Sciatic nerve (tissue), 2 donors: ENCODE measurements around the gene SULT1C3. TPM values are rescaled to one million over a fixed set of nuclear protein-coding genes. Genes with fewer than 3 reads are reported as not detected.

Experiments used
- ATAC-seq: fragments of 200-7000 bp; cut with Tn5 transposase; one replicate; pipeline ENCODE4 v1.9.1; 2020; ENCODE audit warnings: mild to moderate bottlenecking, moderate library complexity
- DNase-seq: peaks from one replicate; pipeline ENCODE4 v3.0.0-alpha.2; 2020; ENCODE audit warnings: low spot score
- intact Hi-C: fragments of 100-400 bp; cut with DNase I; formaldehyde crosslinking; loops from one replicate; pipeline ENCODE4 v1.14.2; 2022
- total RNA-seq: library from RNA; stranded (reverse); fragmentation: NEBNext Ultra II Directional; extraction: Animal tissue kit (Norgen Biotek cat#: 25700); gene quantifications from one replicate; pipeline ENCODE4 v1.2.1, GENCODE V29; 2021
- donor health status: DM: no; HTN: no; CAD: no.
- donor health status: DM: no; HTN: no; CAD: no.

Gene SULT1C3
- not detected for total RNA-seq

DNA sequence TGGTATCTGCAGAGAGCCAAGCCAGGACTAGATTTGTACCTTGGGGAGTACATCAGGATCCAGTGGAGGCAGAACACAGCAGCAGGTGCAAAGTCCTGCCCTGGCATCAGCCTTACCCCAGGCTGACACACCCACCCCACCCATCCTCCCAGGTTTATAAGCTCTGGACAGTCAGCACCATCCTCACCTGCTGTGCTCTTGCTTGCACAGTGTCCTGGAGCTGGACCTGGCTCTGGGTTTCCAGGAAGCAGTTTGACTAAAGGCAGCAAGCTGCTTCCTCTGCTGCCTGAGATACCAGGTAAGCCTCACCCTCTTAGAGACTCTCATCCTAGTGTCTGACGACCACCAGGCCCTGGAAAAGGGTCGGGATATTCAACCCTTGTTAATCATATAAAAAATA lies at the start of gene SULT1C3:
TSS of gene SULT1C3 (plus strand) at position 183 of the 400 bp plus-strand sequence. CDS start 7,227 bp downstream, outside the sequence.
- no peak for ATAC-seq
- DNase-seq = no peak
- intact Hi-C loops = no loop called here

- no peak for ATAC-seq
- intact Hi-C loops = no loop called here
- DNase-seq = no peak
These were observed 46.5 kb upstream of the SULT1C3 start for GRCh38 chr2:108193251-108193650.

GRCh38 chr2:108194409-108195132 lies 45.2 kb upstream of the SULT1C3 start:
- intact Hi-C loops = no loop called here
- no peak for ATAC-seq
- DNase-seq = no peak

DNA sequence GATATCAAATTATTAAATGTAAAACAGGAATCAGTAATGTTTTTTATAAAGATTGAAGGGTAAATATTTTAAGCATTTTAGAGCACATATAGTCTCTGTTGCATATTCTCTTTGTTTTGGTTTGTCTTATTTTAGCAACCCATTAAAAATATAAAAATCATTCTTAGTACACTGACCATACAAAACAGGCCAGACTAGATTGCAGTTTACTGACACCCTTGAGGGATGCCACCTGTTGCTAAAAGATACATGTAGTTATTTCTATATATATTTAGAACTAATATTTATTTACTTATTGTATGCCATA lies 44.7 kb upstream of the SULT1C3 start:
- ATAC-seq = no peak

DNA sequence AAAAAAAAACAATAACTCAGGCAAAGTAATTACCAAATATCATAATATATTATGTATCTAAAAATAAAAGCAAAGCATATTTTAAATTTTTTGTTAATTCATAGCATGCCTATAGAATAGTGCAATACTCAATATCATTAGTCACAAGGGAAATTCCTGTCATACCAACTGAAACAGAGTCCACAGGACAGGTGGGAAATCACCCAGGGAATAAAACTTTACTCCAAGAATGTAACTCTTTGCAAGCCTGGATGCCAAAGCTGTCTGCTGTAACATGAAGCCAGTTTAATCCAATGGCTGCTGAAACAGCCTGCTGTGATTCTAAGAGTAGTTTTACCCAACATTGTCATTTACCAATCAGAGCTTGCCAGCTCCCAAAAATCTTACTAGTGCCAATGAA lies 40.0 kb upstream of the SULT1C3 start:
- intact Hi-C loops = no loop called here
- DNase-seq = no peak
- no peak for ATAC-seq

More for the DNA sequence above, 44.7 kb upstream of the SULT1C3 start:
- intact Hi-C loops = no loop called here
- DNase-seq = no peak

GRCh38 chr2:108200569-108200968 lies 39.2 kb upstream of the SULT1C3 start:
- ATAC-seq (no peak), DNase-seq (no peak)
- intact Hi-C loops = no loop called here

GRCh38 chr2:108212671-108213070 lies 27.1 kb upstream of the SULT1C3 start:
- intact Hi-C loops = no loop called here
- ATAC-seq (no peak), DNase-seq (no peak)

DNA sequence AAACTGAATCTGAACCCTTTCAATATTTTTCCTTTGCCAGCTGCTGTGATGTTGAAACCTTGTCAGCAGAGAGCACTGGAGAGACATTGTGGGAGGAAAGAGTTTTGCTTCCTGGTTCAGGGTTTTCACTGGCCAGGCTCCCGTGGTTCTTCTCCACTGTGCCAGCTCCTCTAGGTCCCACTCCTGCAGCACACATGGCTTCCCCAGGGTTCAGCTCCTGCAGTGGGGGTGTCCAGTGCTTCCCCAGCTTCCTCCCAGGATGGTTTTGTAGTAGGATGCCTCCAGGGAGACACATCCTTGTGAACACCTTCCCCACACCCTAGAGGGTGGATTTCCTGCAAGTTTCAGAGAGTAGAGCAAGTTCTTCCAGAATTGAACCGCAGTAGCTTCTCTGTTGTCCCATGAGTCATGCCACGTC lies 24.0 kb upstream of the SULT1C3 start:
- peak; percentile 91 for ATAC-seq
- intact Hi-C loops = no loop called here
- DNase-seq = no peak

DNA sequence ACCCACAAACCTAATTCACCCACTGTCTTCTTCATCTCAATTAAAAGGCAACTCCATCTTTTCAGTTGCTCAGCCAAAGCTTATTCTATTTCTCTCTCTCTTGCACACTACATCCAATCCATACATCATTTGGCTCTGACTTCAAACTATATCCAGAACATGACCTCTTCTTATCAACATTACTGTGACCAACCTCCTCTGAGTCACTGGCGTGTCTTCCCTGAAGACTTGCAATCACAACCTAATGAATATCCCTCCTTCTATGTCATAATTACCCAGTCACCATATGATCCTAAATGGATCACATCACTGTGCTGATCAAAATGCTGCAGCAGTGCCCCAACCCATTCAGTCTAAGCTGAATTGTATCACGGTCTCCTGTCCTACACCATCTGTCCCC lies 22.6 kb upstream of the SULT1C3 start:
- DNase-seq (no peak), ATAC-seq (no peak)
- intact Hi-C loops = no loop called here

GRCh38 chr2:108219688-108220087 lies 20.1 kb upstream of the SULT1C3 start:
- no peak for ATAC-seq
- intact Hi-C loops = no loop called here
- DNase-seq = no peak

- no peak for DNase-seq
- intact Hi-C loops = no loop called here
- ATAC-seq = no peak
These were observed 19.6 kb upstream of the SULT1C3 start for GRCh38 chr2:108220191-108220590.

GRCh38 chr2:108220942-108221541 lies 18.7 kb upstream of the SULT1C3 start:
- ATAC-seq = peak; percentile 42

GRCh38 chr2:108222261-108222660 lies 17.5 kb upstream of the SULT1C3 start:
- intact Hi-C loops = no loop called here
- DNase-seq = no peak

More at GRCh38 chr2:108220942-108221541, 18.7 kb upstream of the SULT1C3 start:
- no peak for DNase-seq
- intact Hi-C loops = no loop called here

GRCh38 chr2:108223573-108223972 lies 16.2 kb upstream of the SULT1C3 start:
- intact Hi-C loops = no loop called here
- no peak for ATAC-seq
- no peak for DNase-seq

More at GRCh38 chr2:108222261-108222660, 17.5 kb upstream of the SULT1C3 start:
- ATAC-seq = no peak

DNA sequence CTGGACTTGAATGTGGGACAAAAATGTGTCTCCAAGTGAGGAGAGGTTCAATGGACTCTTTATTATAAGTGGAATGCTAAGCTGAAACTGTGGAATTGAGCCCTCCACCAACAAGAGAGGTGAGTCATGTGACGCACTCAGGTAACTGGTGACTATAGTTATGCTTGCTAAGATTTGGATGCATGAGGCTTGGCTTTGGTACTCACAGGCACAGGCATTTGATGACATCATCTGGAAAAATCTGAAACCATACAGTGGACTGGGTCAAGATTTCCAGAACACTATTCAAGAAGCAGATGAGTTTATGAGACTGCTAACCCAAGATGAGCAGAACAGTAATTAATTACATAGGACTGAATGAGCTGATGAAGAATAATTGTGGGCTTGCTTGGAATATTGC lies 15.7 kb upstream of the SULT1C3 start:
- intact Hi-C loops = no loop called here
- ATAC-seq (no peak), DNase-seq (no peak)

- DNase-seq = no peak
- intact Hi-C loops = no loop called here
These were observed 13.2 kb upstream of the SULT1C3 start for GRCh38 chr2:108226564-108226963.

DNA sequence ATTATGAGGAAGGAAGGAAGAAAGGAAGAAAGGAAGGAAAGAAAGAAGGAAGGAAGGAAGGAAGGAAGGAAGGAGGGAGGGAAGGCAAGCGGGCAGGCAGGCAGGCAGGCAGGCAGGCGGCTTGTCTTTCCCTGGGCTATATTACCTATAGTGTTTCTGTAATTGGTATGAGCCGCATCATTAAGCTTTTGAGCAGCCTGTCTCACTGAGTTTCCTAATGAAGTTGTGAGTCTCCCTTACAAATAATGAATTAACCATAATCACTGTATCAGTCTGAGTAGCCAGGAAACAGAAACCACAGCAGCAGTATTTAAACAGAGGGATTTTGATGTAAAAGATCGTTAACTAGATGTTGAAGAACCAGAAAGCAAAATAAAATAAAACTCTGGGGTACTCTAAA lies 11.8 kb upstream of the SULT1C3 start:
- intact Hi-C loops = no loop called here
- no peak for ATAC-seq
- no peak for DNase-seq

More at GRCh38 chr2:108226564-108226963, 13.2 kb upstream of the SULT1C3 start:
- no peak for ATAC-seq

DNA sequence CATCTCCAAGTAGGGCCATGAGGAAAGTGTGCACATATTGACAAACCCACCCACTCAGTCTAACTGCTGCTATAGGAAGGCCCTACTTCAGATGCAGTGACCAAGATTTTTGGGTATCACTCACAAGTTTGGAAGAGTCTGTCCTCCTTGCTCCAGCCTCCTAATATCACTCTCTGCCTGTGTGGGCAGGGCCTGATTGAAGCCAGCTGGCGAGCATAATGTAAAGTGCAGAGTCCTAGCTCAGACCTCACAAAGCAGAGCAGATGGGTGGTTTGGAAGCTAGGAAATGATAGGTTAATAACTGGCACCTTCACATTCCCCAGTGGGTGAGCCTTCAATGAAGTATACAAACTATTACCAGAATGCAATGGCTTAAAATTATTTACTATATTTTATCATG lies 11.2 kb upstream of the SULT1C3 start:
- no peak for DNase-seq
- no peak for ATAC-seq
- intact Hi-C loops = no loop called here

GRCh38 chr2:108229875-108230274 lies 9.9 kb upstream of the SULT1C3 start:
- intact Hi-C loops = no loop called here
- no peak for ATAC-seq
- DNase-seq = no peak

DNA sequence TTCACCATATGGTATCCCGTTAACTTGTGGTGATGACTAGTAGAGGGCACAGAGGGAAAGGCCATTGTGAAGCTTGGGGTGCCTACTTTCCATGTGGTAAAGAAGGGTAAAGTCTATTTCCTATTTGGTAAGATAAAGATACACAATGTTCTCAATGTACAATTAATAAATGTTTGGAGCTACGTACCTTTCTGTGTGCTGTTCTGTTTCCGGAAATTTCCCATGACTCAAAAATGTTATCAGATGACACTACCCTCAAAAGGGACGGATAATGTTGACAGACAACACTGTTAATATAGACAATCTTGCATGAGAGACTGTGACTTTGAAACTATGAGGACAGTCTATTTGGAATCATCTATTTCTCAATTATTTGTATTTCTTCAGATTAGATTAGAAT lies 4.2 kb upstream of the SULT1C3 start:
- intact Hi-C loops = no loop called here
- no peak for ATAC-seq

More for the DNA sequence above, 4.2 kb upstream of the SULT1C3 start:
- no peak for DNase-seq
